HG03442 (cell line): ENCODE measurements around the gene MT3.
"Not testable (repeated sequence)": the region's sequence is repeated elsewhere in the genome, so short reads cannot be mapped to it uniquely, and the experiment has no call there.

Source experiments
- ATAC-seq: cut with Tn5 transposase; IDR thresholded peaks from one replicate; pipeline ENCODE4 v1.9.1; 2021; ENCODE audit warnings: mild to moderate bottlenecking, moderate library complexity; ENCODE audit not compliant: unreplicated experiment

Gene MT3

GRCh38 chr16:56608876-56609462, 19.6 kb downstream of the MT3 start:
- ATAC-seq, result no peak

GRCh38 chr16:56609463-56609921, 20.2 kb downstream of the MT3 start:
- peak; percentile 32 for ATAC-seq

DNA sequence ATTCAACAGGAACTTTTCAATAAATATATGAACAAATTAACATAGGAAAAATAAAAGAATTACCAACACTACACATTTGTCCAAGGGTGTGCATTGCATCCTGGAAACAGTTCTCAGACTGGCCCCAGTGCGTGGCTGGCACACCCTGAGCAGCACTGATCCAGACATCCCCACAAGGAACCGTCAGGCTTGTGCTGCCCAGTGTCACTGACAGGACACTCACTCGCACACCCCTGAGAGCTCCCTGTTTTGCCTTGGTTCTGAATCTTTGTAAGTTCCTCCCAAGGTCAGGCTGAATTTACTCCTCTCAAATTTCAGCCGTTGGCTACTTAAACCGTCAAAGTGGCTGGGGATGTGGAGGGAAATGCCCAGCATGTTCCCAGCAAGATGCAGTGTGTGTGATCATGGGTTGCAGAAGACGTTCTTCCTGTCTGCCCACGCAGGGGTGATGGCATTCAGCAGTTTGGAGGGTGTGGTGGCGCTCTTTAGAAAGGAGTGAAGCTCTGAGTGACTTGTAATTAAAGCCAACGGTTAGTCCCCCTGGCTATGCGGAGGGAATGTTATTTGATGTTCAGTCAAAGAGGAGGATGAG, 20.8 kb downstream of the MT3 start:
- no peak for ATAC-seq

DNA sequence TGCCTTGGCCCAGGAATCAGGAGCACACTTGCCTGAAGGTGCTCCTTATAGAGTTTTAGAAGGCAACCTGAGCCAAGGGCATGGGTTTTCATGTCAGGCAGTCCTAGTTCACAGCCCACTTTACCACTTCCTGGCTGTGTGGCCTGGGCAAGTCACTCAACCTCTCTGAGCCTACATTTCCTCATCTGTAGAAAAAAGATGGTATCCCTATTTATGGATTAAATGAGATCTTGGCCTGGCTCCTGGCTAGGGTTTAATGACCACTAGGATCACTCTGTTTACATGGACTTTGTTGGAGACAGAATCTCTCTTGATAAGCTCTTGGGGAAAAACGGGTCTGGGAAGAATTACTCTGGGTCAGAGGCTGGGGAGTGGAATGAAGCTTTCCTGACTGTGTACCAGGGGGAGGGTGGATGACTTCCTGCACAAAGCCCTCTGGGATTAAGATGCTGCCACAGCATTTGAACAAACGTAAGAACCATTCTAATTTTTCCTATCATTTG, 21.3 kb downstream of the MT3 start:
- ATAC-seq, result no peak

- ATAC-seq, result no peak
Measured at GRCh38 chr16:56611281-56611833, 22.0 kb downstream of the MT3 start.

DNA sequence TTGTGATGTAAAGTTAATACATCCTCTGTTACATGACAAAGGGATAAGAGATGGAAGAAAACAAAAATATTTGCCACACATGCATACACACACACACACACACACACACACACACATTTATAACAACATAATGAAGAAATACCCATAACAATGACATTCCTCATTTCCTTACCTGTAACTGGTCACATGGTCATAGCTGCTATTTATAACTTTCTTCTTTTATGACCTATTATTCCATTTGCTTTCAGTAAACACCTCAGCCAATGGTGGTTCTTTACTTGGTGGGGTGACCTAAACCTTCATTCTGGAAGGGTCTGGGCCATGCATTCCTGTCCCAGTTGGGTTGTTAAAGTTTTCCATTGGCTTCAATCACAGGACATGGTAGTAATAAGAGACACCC, 24.4 kb downstream of the MT3 start:
- no peak for ATAC-seq

DNA sequence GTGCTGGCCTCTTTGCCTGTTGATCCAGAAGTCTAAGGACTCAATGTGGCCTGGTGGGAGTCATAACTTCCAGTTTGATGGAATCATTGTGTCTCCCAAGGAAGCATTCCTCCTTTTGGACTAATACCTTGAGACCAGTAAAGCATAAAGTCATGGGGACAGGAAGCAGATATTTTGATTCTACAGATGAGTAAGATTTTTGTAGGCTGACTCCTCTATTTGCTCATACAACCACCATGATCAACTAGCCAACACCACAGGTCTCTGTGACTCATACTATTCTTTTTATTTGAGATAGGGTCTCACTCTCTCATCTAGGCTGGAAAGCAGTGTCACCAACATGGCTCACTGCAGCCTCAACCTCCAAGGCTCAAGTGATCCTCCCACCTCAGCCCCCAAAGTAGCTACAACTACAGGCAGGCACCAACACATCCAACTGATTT, 25.2 kb downstream of the MT3 start:
- ATAC-seq, result no peak

DNA sequence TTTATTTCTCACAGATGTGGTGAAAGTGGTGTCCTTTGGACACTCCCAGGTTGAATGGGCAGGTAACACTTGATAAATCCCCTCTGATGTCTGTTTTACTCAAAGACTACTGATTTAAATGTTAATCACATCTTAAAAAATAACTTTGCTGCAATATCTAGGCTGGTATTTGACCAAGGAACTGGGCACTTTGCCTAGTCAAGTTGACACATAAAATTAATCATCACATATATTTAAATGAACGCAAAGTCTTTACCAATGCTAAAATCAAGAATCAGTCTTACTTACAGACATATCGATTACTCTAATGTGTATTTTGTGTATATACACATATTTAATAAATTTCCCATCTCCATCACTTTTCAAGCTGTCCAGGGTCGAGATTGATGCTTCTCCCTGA, 26.0 kb downstream of the MT3 start:
- ATAC-seq, result no peak

GRCh38 chr16:56616608-56617211, 27.4 kb downstream of the MT3 start:
- ATAC-seq, result no peak

GRCh38 chr16:56617212-56618085, 28.1 kb downstream of the MT3 start:
- ATAC-seq, result no peak

DNA sequence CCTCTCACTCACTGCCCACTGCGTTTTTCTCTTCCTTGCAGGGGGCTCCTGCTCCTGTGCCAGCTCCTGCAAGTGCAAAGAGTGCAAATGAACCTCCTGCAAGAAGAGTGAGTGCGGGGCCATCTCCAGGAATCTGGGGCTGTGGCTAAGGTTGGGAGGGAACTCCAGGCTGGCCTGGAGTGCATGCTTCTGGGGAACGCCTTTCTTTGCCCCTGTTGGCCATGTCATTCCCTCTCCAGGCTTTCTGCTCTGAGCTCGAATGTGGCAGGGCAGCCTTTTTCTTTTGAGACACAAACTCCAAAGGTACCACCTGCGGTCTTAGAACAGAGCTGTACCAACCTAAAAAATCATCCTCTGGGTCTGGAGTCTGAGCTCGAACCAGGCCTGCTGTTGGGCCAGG, 28.8 kb downstream of the MT3 start:
- ATAC-seq, result no peak

GRCh38 chr16:56620339-56620897, 31.1 kb downstream of the MT3 start:
- no peak for ATAC-seq

GRCh38 chr16:56621665-56622445, 32.5 kb downstream of the MT3 start:
- not testable (repeated sequence) for ATAC-seq

GRCh38 chr16:56623184-56623583, 33.9 kb downstream of the MT3 start:
- ATAC-seq, result not testable (repeated sequence)

GRCh38 chr16:56623637-56624036, 34.3 kb downstream of the MT3 start:
- no peak for ATAC-seq

DNA sequence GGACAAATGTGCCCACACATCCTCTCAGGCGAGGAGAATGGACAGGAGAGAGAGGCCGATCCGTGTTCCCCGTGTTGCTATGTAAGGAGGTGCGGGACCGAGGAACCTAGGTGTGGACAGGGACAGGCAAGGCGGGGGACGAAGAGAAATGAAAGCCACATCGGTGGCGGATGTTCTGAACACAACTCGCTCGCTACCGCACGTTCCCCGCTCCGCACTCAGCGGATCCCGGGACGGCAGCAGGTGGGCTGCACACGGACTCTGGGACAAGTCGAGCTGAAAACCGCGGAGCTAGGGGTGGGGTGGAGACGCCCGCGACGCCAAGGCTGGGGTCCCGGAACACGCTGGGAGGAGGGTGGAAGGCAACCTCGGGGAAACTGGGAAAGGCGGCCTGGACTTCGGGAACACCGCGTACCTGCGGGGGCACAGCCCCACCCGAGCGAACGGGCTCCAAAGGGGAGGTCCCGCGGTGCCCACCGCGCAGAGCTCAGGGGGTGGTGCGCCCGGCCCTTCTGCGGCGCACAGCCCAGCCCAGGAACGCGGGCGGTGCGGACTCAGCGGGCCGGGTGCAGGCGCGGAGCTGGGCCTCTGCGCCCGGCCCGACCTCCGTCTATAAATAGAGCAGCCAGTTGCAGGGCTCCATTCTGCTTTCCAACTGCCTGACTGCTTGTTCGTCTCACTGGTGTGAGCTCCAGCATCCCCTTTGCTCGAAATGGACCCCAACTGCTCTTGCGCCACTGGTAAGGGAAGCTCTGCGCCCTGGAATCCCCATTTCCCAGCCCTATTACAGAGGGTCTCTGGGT, 36.0 kb downstream of the MT3 start, which contains the start of gene MT1E:
MT1E (plus strand) TSS at position 642 of the 803 bp plus-strand sequence; CDS start at position 713, 71 bp downstream.
- ATAC-seq, result no peak

- ATAC-seq, result no peak
Measured at GRCh38 chr16:56625943-56626654, 36.8 kb downstream of the MT3 start.

- ATAC-seq, result no peak
Measured at GRCh38 chr16:56626685-56627084, 37.4 kb downstream of the MT3 start.
